Heart left ventricle (tissue), 13 donors: ENCODE measurements around the gene ME1.

Experiments
- CTCF ChIP-seq, 12 donors: fragments of 200-600 bp; sonication (generic) in 4 of 12; IDR thresholded peaks; one replicate each; pipeline versions ENCODE4 v1.5.0 to v1.8.0; 2018 to 2022; ENCODE audit warnings: antibody characterized with exemption in 12 of 12, mild to moderate bottlenecking in 5 of 12
- POLR2A ChIP-seq, 2 donors: fragments of 450-650 bp; IDR thresholded peaks; one replicate each; pipeline ENCODE4 v1.6.1; 2017; ENCODE audit warnings: antibody characterized with exemption in 2 of 2, mild to moderate bottlenecking in 2 of 2, moderate library complexity in 2 of 2
- donor health status: ischemic (EF 13 %, LVEDD 7.1; RV severe dilation, severe dysfunction).
- donor health status: DM: no; HTN: yes; CAD: no.
- donor health status: DM: no; HTN: no; CAD: no.
- donor health status: ischemic (EF 25% LVEDD 6.9; RV normal size, moderate dysfunction).
- donor health status: ischemic (EF 25% LVEDD 5.7; RV mildly dilated, moderate dysfunction).
- donor health status: ischemic (EF 35%, LVEDD 5.7; RV mildly dilated, moderate dysfunction).
- donor health status: nonischemic (EF 11% LVEDD 7.7; RV severe dilation, severe dysfunction).
- donor health status: DM: yes; HTN: yes; CAD: no.
- donor health status: PGD.
- donor health status: ischemic (EF 29% LVEDD 5.4; RV normal size, mild dysfunction).
- donor health status: nonischemic (EF 23%, LVEDD 6.1; RV moderate dilation, normal function).

- no peak for TF ChIP-seq POLR2A (IDR thresholded peaks at IDR 0.05)
- no peak for TF ChIP-seq CTCF (IDR thresholded peaks at IDR 0.05)
These were observed 45.4 kb downstream of the ME1 start for GRCh38 chr6:83385473-83385872.
